IMR-90 (cell line): Measurements from ENCODE around the gene GOLIM4. TPM values are rescaled to one million over a fixed set of nuclear protein-coding genes. Genes with fewer than 3 reads are reported as not detected.

Experiments used
- ATAC-seq: fragments of 200-7000 bp; cut with Tn5 transposase; 2 replicates; pipeline ENCODE4 v1.9.1; 2020; ENCODE audit warnings: low read depth, mild to moderate bottlenecking, moderate library complexity
- BruUV-seq: library from RNA; stranded (reverse); fragments of 400-500 nt; replicated peaks from 2 replicates; lab custom pipeline; 2021; lab: Mats Ljungman, UMichigan
- CTCF ChIA-PET: fragments of 300-600 bp; formaldehyde crosslinking; extraction: SDS; loops from one replicate; lab custom pipeline; 2021; ENCODE audit warnings: antibody characterized with exemption; lab: Yijun Ruan, JAX
- POLR2A ChIA-PET: fragments of 300-600 bp; sonication (Branson Sonifier 250); formaldehyde crosslinking; loops from one replicate; lab custom pipeline; 2022; ENCODE audit warnings: antibody characterized with exemption; ENCODE audit not compliant: unreplicated experiment; lab: Charles Lee
- DNase-seq: peaks from one replicate; pipeline ENCODE4 v3.0.0; 2013
- H2AFZ ChIP-seq: replicated peaks from 2 replicates; pipeline ENCODE3; 2013; ENCODE audit warnings: low read length, mild to moderate bottlenecking; ENCODE audit not compliant: poor library complexity
- H2AK5ac ChIP-seq: 2 replicates; pipeline ENCODE4 v1.6.1; 2013; ENCODE audit warnings: low read depth, low read length, inconsistent platforms
- H2AK9ac ChIP-seq: replicated peaks from 2 replicates; pipeline ENCODE3; 2013; ENCODE audit warnings: mild to moderate bottlenecking, low read depth, low read length, moderate library complexity; ENCODE audit not compliant: poor library complexity
- H2BK120ac ChIP-seq: 2 replicates; pipeline ENCODE4 v1.6.1; 2013; ENCODE audit warnings: low read depth, low read length, inconsistent platforms
- H2BK15ac ChIP-seq: 3 replicates; pipeline ENCODE4 v1.6.1; 2013; ENCODE audit warnings: low read depth, low read length, inconsistent platforms
- H2BK20ac ChIP-seq: 2 replicates; pipeline ENCODE4 v1.6.1; 2013; ENCODE audit warnings: low read depth, mild to moderate bottlenecking, inconsistent platforms, low read length, moderate library complexity
- H2BK5ac ChIP-seq: 2 replicates; pipeline ENCODE4 v1.6.1; 2013; ENCODE audit warnings: mild to moderate bottlenecking, low read depth, low read length, inconsistent platforms; ENCODE audit not compliant: poor library complexity, severe bottlenecking
- H3K14ac ChIP-seq: replicated peaks from 2 replicates; pipeline ENCODE4 v1.6.1; 2013; ENCODE audit warnings: low read depth, low read length, inconsistent platforms
- H3K18ac ChIP-seq: 2 replicates; pipeline ENCODE4 v1.6.1; 2013; ENCODE audit warnings: low read depth, low read length, control low read depth
- H3K23ac ChIP-seq: 2 replicates; pipeline ENCODE4 v1.6.1; 2013; ENCODE audit warnings: low read depth, low read length, inconsistent platforms
- H3K27ac ChIP-seq: 2 replicates; pipeline ENCODE4 v1.5.1; 2013; ENCODE audit warnings: mild to moderate bottlenecking, control low read depth, low read length; ENCODE audit not compliant: insufficient read depth
- H3K27me3 ChIP-seq: 2 replicates; pipeline ENCODE4 v1.6.1; 2013; ENCODE audit warnings: low read length; ENCODE audit not compliant: control insufficient read depth, insufficient read depth
- H3K36me3 ChIP-seq: 2 replicates; pipeline ENCODE4 v1.6.1; 2013; ENCODE audit warnings: low read length, mixed read lengths; ENCODE audit not compliant: control insufficient read depth, insufficient read depth
- H3K4ac ChIP-seq: 2 replicates; pipeline ENCODE4 v1.6.1; 2013; ENCODE audit warnings: low read depth, low read length, inconsistent platforms
- H3K4me1 ChIP-seq: 2 replicates; pipeline ENCODE4 v1.6.1; 2013; ENCODE audit warnings: low read length, mixed read lengths; ENCODE audit not compliant: control insufficient read depth, insufficient read depth
- H3K4me2 ChIP-seq: 2 replicates; pipeline ENCODE4 v1.6.1; 2013; ENCODE audit warnings: low read depth, mild to moderate bottlenecking, control low read depth, low read length, moderate library complexity
- H3K4me3 ChIP-seq: 2 replicates; pipeline ENCODE4 v1.5.1; 2013; ENCODE audit warnings: low read depth, mild to moderate bottlenecking, control low read depth, low read length, moderate library complexity; ENCODE audit not compliant: insufficient read depth
- H3K56ac ChIP-seq: 2 replicates; pipeline ENCODE4 v1.6.1; 2013; ENCODE audit warnings: low read length, inconsistent platforms; ENCODE audit not compliant: insufficient read depth; ENCODE audit errors: extremely low read depth
- H3K79me1 ChIP-seq, 2 experiments: 2 replicates each; pipeline ENCODE4 v1.6.1; 2013; ENCODE audit warnings: low read length in 2 of 2, inconsistent platforms in 1 of 2, low read depth in 1 of 2
- H3K9ac ChIP-seq: 2 replicates; pipeline ENCODE4 v1.6.1; 2013; ENCODE audit warnings: low read depth, low read length, control low read depth
- H3K9me1 ChIP-seq: 2 replicates; pipeline ENCODE4 v1.6.1; 2013; ENCODE audit warnings: low read length, inconsistent platforms; ENCODE audit not compliant: insufficient read depth
- H3K9me3 ChIP-seq: 2 replicates; pipeline ENCODE4 v1.6.1; 2013; ENCODE audit warnings: low read length; ENCODE audit not compliant: control insufficient read depth, insufficient read depth
- H4K20me1 ChIP-seq: 2 replicates; pipeline ENCODE4 v1.6.1; 2013; ENCODE audit warnings: low read length, inconsistent platforms; ENCODE audit not compliant: insufficient read depth
- H4K5ac ChIP-seq: 2 replicates; pipeline ENCODE4 v1.6.1; 2013; ENCODE audit warnings: mild to moderate bottlenecking, low read depth, low read length, control low read depth
- H4K8ac ChIP-seq, 2 experiments: 2 replicates each; pipeline ENCODE4 v1.6.1; 2013; ENCODE audit warnings: low read depth in 2 of 2, low read length in 2 of 2, control low read depth in 1 of 2, inconsistent platforms in 1 of 2
- H4K91ac ChIP-seq: 2 replicates; pipeline ENCODE4 v1.6.1; 2013; ENCODE audit warnings: low read depth, low read length, inconsistent platforms; ENCODE audit not compliant: insufficient read depth
- POLR2A ChIP-seq: IDR thresholded peaks from 2 replicates; pipeline ENCODE4 v1.6.1; 2012; ENCODE audit warnings: mild to moderate bottlenecking, low read depth, low read length
- WGBS, 2 experiments: methylation state at CpG; one replicate each; pipeline versions ENCODE4 v1.1.5 to v1.1.7; 2013; ENCODE audit warnings: missing lambda C conversion rate in 2 of 2; ENCODE audit not compliant: insufficient read length in 1 of 2; ENCODE audit errors: extremely low coverage in 2 of 2; 5-methylcytosine and 5-hydroxymethylcytosine counted together
- dilution Hi-C: fragments of 300-500 bp; cut with HindIII; formaldehyde crosslinking; loops from one replicate; pipeline ENCODE4 v1.14.3; 2018; ENCODE audit warnings: low sequenced_read_pairs; ENCODE audit not compliant: unreplicated experiment
- in situ Hi-C: fragments of 300-500 bp; cut with MboI; formaldehyde crosslinking; loops from 3 replicates; pipeline ENCODE4 v1.14.3; 2019; ENCODE audit warnings: low sequenced_read_pairs, inconsistent platforms, mixed read lengths
- intact Hi-C: fragments of 100-400 bp; cut with micrococcal nuclease; formaldehyde crosslinking; loops from 2 replicates; pipeline ENCODE4 v1.10.0; 2022
- polyA plus RNA-seq, 3 experiments: library from polyadenylated mRNA; depleted of rRNA; stranded (reverse); fragments of >200 nt; gene quantifications; 2 replicates each; pipeline ENCODE4 v1.2.3, GENCODE V29; 2012; ENCODE audit warnings: low replicate concordance in 1 of 3
- total RNA-seq: library from RNA; depleted of rRNA; stranded (reverse); fragments of >200 nt; gene quantifications from 2 replicates; pipeline ENCODE4 v1.2.3, GENCODE V29; 2012

Gene GOLIM4
- total and polyA plus RNA-seq, 2 of the 4 experiments (the other 2 are of a cell fraction), result 44.6 to 71.2 TPM

GRCh38 chr3:168083906-168084305 is 11.8 kb downstream of the GOLIM4 start:
- H3K18ac ChIP-seq, result no peak overlapping the region
- no peak overlapping the region for H3K56ac ChIP-seq
- H3K4ac ChIP-seq, result no peak overlapping the region
- no peak overlapping the region for H4K5ac ChIP-seq
- in situ Hi-C loops, result loop anchor here (25.0 kb wide), 2 partner anchors 1028 to 1678 kb away; partner anchors contain the start of genes ACTRT3, MYNN and TERC
- no peak overlapping the region for H2BK120ac ChIP-seq
- peaks cover 12% of the 10 kb centered on the region for H3K4me1 ChIP-seq
- no CpG with 5 or more reads among the region's 1 CpG for WGBS, 2 experiments
- no peak overlapping the region for H2AK9ac ChIP-seq
- H3K79me1 ChIP-seq, result peaks cover 12 to 74% of the 10 kb centered on the region in 2 experiments
- dilution Hi-C loops, result no loop called here
- H3K36me3 ChIP-seq, result no peaks in the 10 kb centered on the region
- no peak overlapping the region for H3K4me2 ChIP-seq
- no peaks in the 10 kb centered on the region for H3K27me3 ChIP-seq
- no peak for ATAC-seq
- no peak for DNase-seq
- ChIA-PET POLR2A (no interaction called here), CTCF (no interaction called here)
- H3K4me3 ChIP-seq, result no peak overlapping the region
- no peak overlapping the region for H4K91ac ChIP-seq
- no peak overlapping the region for H2AK5ac ChIP-seq
- no peak overlapping the region for H3K23ac ChIP-seq
- H2BK20ac ChIP-seq, result no peak overlapping the region
- no peak overlapping the region for H2BK15ac ChIP-seq
- no peak overlapping the region for H3K14ac ChIP-seq
- TF ChIP-seq POLR2A, result no peak
- H3K9ac ChIP-seq, result no peak overlapping the region
- H2BK5ac ChIP-seq, result no peak overlapping the region
- H3K9me3 ChIP-seq, result no peaks in the 10 kb centered on the region
- H4K8ac ChIP-seq, result no peak overlapping the region
- H2AFZ ChIP-seq, result no peak overlapping the region
- no TSS peak for BruUV-seq
- no peak overlapping the region for H3K27ac ChIP-seq
- H3K9me1 ChIP-seq, result peaks cover 18% of the 10 kb centered on the region
- intact Hi-C loops, result no loop called here
- H4K20me1 ChIP-seq, result peaks cover 38% of the 10 kb centered on the region
